HepG2 (cell line): Measurements from ENCODE around the gene GALR3. TPM values are rescaled to one million over a fixed set of nuclear protein-coding genes. Genes with fewer than 3 reads are reported as not detected.
A peak's percentile ranks its signal among the peaks of the same experiment; 100 is the strongest.

Experiments
- FOSL2 ChIP-seq: sonication (generic); formaldehyde crosslinking; IDR thresholded peaks from 2 replicates; pipeline ENCODE4 v1.4.0; 2020; ENCODE audit warnings: missing genetic modification reagents
- GATAD1 ChIP-seq: IDR thresholded peaks from 2 replicates; pipeline ENCODE4 v1.6.1; 2016; ENCODE audit warnings: missing genetic modification reagents, missing compliant biosample characterization
- KDM2A ChIP-seq: sonication (generic); formaldehyde crosslinking; IDR thresholded peaks from 2 replicates; pipeline ENCODE4 v1.4.0; 2020; ENCODE audit warnings: low read depth, missing genetic modification reagents, borderline replicate concordance
- MYC ChIP-seq: sonication (generic); formaldehyde crosslinking; IDR thresholded peaks from 2 replicates; pipeline ENCODE4 v1.9.0; 2021; ENCODE audit warnings: missing genetic modification reagents, borderline replicate concordance
- POLR2AphosphoS2 ChIP-seq: IDR thresholded peaks from 2 replicates; pipeline ENCODE4 v1.6.1; 2011; ENCODE audit warnings: low read depth, low read length, improper control_type of control experiment
- RXRA ChIP-seq: sonication (generic); formaldehyde crosslinking; IDR thresholded peaks from 2 replicates; pipeline ENCODE4 v1.5.1; 2020; ENCODE audit warnings: missing genetic modification reagents
- TAF15 ChIP-seq: fragments of 200-400 bp; formaldehyde crosslinking; IDR thresholded peaks from one replicate; pipeline ENCODE4 v1.6.1; 2018; ENCODE audit warnings: mild to moderate bottlenecking, low read depth, low read length; ENCODE audit not compliant: poor library complexity, severe bottlenecking
- ZNF761 ChIP-seq: sonication (generic); formaldehyde crosslinking; conservative IDR thresholded peaks from 2 replicates; pipeline ENCODE4 v1.4.0; 2020; ENCODE audit warnings: mild to moderate bottlenecking, missing genetic modification reagents
- polyA plus RNA-seq, 8 experiments: library from polyadenylated mRNA; depleted of rRNA in 3 of 8; stranded (reverse) in 7 of 8; unstranded in 1 of 8; fragments of >200 nt; fragmentation: Illumina TruSeq in 4 of 8; extraction: Trizol in 4 of 8; gene quantifications; 2 replicates each; pipeline versions ENCODE4 v1.2.1 to v1.2.3, GENCODE V29; 2011 to 2016; ENCODE audit warnings: low read depth in 4 of 8, missing spikeins in 1 of 8, mixed read lengths in 1 of 8; ENCODE audit not compliant: insufficient read depth in 1 of 8
- total RNA-seq, 5 experiments: library from RNA; depleted of rRNA; stranded (reverse); fragments of >200 nt; fragmentation: Illumina TruSeq; extraction: Trizol; gene quantifications; 2 replicates each; pipeline ENCODE4 v1.2.3, GENCODE V29; 2016; ENCODE audit warnings: low read depth in 1 of 5
- TF ChIP-seq, protein P1 (sequence below): sonication (generic); formaldehyde crosslinking; IDR thresholded peaks from 2 replicates; pipeline ENCODE4 v1.4.0; 2020; ENCODE audit warnings: missing genetic modification reagents, borderline replicate concordance
- TF ChIP-seq, protein P2 (sequence below): sonication (generic); formaldehyde crosslinking; conservative IDR thresholded peaks from 2 replicates; pipeline ENCODE4 v1.8.0; 2022; ENCODE audit warnings: mild to moderate bottlenecking, moderate library complexity, missing genetic modification reagents
- TF ChIP-seq, protein P3 (sequence below): sonication (generic); formaldehyde crosslinking; IDR thresholded peaks from 2 replicates; pipeline ENCODE4 v1.4.0; 2020; ENCODE audit warnings: low read depth, mild to moderate bottlenecking, missing genetic modification reagents
- TF ChIP-seq, protein P4 (sequence below): fragments of 450-650 bp; IDR thresholded peaks from 2 replicates; pipeline ENCODE4 v1.6.1; 2016
- TF ChIP-seq, protein P5 (sequence below): IDR thresholded peaks from 2 replicates; pipeline ENCODE4 v1.6.1; 2018; ENCODE audit warnings: missing genetic modification reagents

Gene GALR3
- total and polyA plus RNA-seq, 2 of the 13 experiments (the other 11 are each of a cell fraction or from before 2014, with no cell fraction given) = 0.13 TPM; not detected in 1

DNA sequence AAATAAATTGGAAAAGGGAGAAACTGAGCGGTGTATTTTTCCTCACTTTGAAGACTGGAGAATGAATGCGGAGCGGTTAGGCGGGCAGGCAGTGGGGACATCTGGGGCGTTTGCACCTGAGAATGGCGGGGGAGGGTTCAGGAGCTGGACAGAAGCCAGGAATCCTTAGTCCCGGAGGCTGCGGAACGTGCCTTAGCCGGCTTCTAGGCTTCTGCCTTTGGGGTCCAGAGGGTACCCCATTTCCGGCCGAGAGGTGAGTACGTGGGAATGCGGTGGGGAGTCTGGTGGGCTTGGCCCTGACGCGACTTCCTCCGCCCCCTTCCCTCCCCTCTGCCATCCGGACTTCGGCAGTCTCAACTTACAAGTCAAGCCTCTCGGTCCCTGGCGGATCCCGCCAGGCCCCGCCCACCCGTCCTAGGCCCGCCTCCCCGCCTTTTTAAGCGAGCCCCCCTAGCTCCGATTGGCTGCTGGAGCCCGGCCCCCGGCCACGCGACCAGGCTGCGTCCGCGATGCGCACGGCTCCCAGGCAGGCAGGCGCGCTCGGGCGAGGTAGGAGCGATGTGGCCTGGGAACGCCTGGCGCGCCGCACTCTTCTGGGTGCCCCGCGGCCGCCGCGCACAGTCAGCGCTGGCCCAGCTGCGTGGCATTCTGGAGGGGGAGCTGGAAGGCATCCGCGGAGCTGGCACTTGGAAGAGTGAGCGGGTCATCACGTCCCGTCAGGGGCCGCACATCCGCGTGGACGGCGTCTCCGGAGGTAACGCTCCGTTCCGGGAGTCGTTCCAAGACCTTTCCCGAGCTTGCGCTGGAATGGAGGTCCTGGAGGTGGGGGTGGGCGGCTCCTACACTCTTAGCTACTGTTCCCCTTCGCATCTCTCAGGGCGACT is 15.5 kb upstream of the GALR3 start, which contains the start of gene GCAT (continued):
- TF ChIP-seq, protein P1, sequence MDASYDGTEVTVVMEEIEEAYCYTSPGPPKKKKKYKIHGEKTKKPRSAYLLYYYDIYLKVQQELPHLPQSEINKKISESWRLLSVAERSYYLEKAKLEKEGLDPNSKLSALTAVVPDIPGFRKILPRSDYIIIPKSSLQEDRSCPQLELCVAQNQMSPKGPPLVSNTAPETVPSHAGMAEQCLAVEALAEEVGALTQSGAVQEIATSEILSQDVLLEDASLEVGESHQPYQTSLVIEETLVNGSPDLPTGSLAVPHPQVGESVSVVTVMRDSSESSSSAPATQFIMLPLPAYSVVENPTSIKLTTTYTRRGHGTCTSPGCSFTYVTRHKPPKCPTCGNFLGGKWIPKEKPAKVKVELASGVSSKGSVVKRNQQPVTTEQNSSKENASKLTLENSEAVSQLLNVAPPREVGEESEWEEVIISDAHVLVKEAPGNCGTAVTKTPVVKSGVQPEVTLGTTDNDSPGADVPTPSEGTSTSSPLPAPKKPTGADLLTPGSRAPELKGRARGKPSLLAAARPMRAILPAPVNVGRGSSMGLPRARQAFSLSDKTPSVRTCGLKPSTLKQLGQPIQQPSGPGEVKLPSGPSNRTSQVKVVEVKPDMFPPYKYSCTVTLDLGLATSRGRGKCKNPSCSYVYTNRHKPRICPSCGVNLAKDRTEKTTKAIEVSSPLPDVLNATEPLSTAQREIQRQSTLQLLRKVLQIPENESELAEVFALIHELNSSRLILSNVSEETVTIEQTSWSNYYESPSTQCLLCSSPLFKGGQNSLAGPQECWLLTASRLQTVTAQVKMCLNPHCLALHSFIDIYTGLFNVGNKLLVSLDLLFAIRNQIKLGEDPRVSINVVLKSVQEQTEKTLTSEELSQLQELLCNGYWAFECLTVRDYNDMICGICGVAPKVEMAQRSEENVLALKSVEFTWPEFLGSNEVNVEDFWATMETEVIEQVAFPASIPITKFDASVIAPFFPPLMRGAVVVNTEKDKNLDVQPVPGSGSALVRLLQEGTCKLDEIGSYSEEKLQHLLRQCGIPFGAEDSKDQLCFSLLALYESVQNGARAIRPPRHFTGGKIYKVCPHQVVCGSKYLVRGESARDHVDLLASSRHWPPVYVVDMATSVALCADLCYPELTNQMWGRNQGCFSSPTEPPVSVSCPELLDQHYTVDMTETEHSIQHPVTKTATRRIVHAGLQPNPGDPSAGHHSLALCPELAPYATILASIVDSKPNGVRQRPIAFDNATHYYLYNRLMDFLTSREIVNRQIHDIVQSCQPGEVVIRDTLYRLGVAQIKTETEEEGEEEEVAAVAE = peak; percentile 24; the same call in 1 of the 2 replicates
- TF ChIP-seq, protein P2, sequence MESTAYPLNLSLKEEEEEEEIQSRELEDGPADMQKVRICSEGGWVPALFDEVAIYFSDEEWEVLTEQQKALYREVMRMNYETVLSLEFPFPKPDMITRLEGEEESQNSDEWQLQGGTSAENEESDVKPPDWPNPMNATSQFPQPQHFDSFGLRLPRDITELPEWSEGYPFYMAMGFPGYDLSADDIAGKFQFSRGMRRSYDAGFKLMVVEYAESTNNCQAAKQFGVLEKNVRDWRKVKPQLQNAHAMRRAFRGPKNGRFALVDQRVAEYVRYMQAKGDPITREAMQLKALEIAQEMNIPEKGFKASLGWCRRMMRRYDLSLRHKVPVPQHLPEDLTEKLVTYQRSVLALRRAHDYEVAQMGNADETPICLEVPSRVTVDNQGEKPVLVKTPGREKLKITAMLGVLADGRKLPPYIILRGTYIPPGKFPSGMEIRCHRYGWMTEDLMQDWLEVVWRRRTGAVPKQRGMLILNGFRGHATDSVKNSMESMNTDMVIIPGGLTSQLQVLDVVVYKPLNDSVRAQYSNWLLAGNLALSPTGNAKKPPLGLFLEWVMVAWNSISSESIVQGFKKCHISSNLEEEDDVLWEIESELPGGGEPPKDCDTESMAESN (CRISPR knock-in tag) = 0 out of 2 replicates have a peak, but pooled peaks have one; percentile 49
- TF ChIP-seq GATAD1 (CRISPR knock-in tag) (peak; percentile 56; the same call in 1 of the 2 replicates), MYC (CRISPR knock-in tag) (peak; percentile 88), TAF15 (peak; percentile 83), KDM2A (CRISPR knock-in tag) (peak; percentile 95), ZNF761 (0 out of 2 replicates have a peak, but pooled peaks have one; percentile 33), FOSL2 (CRISPR knock-in tag) (peak; percentile 29), POLR2AphosphoS2 (peak; percentile 92; the same call in 1 of the 2 replicates), RXRA (CRISPR knock-in tag) (peak; percentile 51)
- TF ChIP-seq, protein P3, sequence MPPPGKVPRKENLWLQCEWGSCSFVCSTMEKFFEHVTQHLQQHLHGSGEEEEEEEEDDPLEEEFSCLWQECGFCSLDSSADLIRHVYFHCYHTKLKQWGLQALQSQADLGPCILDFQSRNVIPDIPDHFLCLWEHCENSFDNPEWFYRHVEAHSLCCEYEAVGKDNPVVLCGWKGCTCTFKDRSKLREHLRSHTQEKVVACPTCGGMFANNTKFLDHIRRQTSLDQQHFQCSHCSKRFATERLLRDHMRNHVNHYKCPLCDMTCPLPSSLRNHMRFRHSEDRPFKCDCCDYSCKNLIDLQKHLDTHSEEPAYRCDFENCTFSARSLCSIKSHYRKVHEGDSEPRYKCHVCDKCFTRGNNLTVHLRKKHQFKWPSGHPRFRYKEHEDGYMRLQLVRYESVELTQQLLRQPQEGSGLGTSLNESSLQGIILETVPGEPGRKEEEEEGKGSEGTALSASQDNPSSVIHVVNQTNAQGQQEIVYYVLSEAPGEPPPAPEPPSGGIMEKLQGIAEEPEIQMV (CRISPR knock-in tag) = peak; percentile 95
- TF ChIP-seq, protein P4, sequence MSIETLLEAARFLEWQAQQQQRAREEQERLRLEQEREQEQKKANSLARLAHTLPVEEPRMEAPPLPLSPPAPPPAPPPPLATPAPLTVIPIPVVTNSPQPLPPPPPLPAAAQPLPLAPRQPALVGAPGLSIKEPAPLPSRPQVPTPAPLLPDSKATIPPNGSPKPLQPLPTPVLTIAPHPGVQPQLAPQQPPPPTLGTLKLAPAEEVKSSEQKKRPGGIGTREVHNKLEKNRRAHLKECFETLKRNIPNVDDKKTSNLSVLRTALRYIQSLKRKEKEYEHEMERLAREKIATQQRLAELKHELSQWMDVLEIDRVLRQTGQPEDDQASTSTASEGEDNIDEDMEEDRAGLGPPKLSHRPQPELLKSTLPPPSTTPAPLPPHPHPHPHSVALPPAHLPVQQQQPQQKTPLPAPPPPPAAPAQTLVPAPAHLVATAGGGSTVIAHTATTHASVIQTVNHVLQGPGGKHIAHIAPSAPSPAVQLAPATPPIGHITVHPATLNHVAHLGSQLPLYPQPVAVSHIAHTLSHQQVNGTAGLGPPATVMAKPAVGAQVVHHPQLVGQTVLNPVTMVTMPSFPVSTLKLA = peak; percentile 64
- TF ChIP-seq, protein P5, sequence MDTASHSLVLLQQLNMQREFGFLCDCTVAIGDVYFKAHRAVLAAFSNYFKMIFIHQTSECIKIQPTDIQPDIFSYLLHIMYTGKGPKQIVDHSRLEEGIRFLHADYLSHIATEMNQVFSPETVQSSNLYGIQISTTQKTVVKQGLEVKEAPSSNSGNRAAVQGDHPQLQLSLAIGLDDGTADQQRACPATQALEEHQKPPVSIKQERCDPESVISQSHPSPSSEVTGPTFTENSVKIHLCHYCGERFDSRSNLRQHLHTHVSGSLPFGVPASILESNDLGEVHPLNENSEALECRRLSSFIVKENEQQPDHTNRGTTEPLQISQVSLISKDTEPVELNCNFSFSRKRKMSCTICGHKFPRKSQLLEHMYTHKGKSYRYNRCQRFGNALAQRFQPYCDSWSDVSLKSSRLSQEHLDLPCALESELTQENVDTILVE (CRISPR knock-in tag) = no peak
